Left lung (tissue), 10 donors: Measurements from ENCODE around the gene EML4. TPM values are rescaled to one million over a fixed set of nuclear protein-coding genes. Genes with fewer than 3 reads are reported as not detected.
"Not testable (repeated sequence)": the region's sequence is repeated elsewhere in the genome, so short reads cannot be mapped to it uniquely, and the experiment has no call there.

Experiments
- ATAC-seq: fragments of 200-7000 bp; cut with Tn5 transposase; one replicate; pipeline ENCODE4 v1.9.1; 2020; ENCODE audit warnings: moderate library complexity
- DNase-seq, 4 donors: peaks; one replicate each; pipeline ENCODE4 v3.0.0-alpha.2; 2013 to 2020
- H3K27ac ChIP-seq, 2 donors: fragments of 200-600 bp; sonication (generic) in 1 of 2; one replicate each; pipeline versions ENCODE4 v1.5.0 to v1.8.0; 2020 to 2021
- H3K27me3 ChIP-seq, 2 donors: fragments of 200-600 bp; sonication (generic) in 1 of 2; one replicate each; pipeline versions ENCODE4 v1.5.0 to v1.8.0; 2020 to 2021
- H3K36me3 ChIP-seq, 2 donors: fragments of 200-600 bp; sonication (generic) in 1 of 2; one replicate each; pipeline versions ENCODE4 v1.5.0 to v1.8.0; 2020 to 2021
- H3K4me1 ChIP-seq, 2 donors: fragments of 200-600 bp; one replicate each; pipeline ENCODE4 v1.8.0; 2021
- H3K4me3 ChIP-seq, 2 donors: fragments of 200-600 bp; sonication (generic) in 1 of 2; one replicate each; pipeline versions ENCODE4 v1.5.0 to v1.8.0; 2020 to 2021; ENCODE audit warnings: mild to moderate bottlenecking in 1 of 2
- H3K9me3 ChIP-seq, 2 donors: fragments of 200-600 bp; sonication (generic) in 1 of 2; one replicate each; pipeline versions ENCODE4 v1.5.0 to v1.8.0; 2020 to 2021
- intact Hi-C, 2 donors: fragments of 100-400 bp; cut with DNase I; formaldehyde crosslinking; loops; one replicate each; pipeline versions ENCODE4 v1.11.2 to v1.14.2; 2022
- polyA plus RNA-seq, 6 donors: library from polyadenylated mRNA; unstranded; fragments of 120-200 nt; gene quantifications; one replicate each; pipeline ENCODE4 v1.2.1, GENCODE V29; 2013; ENCODE audit not compliant: insufficient read length in 6 of 6
- total RNA-seq, 2 donors: library from RNA; stranded (reverse); fragmentation: NEBNext Ultra II Directional; extraction: Animal tissue kit (Norgen Biotek cat#: 25700); gene quantifications; one replicate each; pipeline ENCODE4 v1.2.1, GENCODE V29; 2021
- TF ChIP-seq, protein P1 (sequence below), 2 donors: fragments of 200-600 bp; sonication (generic) in 1 of 2; IDR thresholded peaks; one replicate each; pipeline versions ENCODE4 v1.5.0 to v1.8.0; 2021; ENCODE audit warnings: antibody characterized with exemption in 2 of 2
- donor health status: DM: no; HTN: yes; CAD: no.
- donor health status: DM: no; HTN: no; CAD: no.

The EML4 gene
- total and polyA plus RNA-seq, 8 donors: 77.5 to 110 (median 89.5) TPM

DNA sequence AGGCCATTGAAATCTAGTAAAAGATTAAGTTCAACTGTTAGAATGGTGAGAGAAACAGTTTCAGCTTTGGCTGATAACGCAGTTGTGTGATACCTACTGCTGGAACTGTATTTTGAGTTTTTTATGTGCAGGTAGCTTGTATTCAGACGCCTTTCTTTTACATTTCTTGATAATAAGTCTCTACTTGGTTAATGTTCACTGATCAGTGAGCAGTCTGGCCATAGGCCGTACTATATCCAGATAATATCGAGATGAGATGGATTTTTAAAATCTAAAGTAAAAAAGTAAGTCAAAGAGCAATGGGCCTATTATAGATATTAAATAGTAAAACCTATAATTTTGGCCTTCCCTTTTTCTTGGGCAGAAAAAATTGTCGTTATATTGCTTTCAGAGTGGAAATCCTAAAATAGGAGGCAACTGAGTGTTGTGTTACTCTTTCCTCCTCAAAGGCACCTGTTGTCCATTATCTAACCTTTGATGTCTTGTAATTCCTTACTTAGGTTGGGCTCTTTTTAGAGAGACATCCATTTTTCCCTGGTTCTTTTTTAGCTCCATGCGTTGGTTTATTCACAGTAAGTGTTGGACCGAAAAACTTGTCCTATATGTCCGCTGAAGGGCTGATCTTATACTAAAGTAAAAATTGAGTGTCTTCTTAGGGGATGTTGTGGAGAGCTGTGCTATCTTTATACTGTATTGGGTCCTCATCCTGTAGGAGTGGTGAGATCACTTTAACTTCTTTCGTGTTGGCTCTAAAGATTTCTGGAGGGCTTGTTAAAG is 1.7 kb downstream of the EML4 start:
- DNase-seq: no peak
- Histone ChIP-seq H3K27ac (peak overlapping the region; percentile 88 to 97), H3K36me3 (no peaks in the 10 kb centered on the region), H3K9me3 (no peaks in the 10 kb centered on the region), H3K4me3 (peak overlapping the region; percentile 71 to 83), H3K4me1 (peaks cover 22 to 43% of the 10 kb centered on the region in 2 donors), H3K27me3 (no peaks in the 10 kb centered on the region)
- intact Hi-C loops: no loop called here
- TF ChIP-seq, protein P1, sequence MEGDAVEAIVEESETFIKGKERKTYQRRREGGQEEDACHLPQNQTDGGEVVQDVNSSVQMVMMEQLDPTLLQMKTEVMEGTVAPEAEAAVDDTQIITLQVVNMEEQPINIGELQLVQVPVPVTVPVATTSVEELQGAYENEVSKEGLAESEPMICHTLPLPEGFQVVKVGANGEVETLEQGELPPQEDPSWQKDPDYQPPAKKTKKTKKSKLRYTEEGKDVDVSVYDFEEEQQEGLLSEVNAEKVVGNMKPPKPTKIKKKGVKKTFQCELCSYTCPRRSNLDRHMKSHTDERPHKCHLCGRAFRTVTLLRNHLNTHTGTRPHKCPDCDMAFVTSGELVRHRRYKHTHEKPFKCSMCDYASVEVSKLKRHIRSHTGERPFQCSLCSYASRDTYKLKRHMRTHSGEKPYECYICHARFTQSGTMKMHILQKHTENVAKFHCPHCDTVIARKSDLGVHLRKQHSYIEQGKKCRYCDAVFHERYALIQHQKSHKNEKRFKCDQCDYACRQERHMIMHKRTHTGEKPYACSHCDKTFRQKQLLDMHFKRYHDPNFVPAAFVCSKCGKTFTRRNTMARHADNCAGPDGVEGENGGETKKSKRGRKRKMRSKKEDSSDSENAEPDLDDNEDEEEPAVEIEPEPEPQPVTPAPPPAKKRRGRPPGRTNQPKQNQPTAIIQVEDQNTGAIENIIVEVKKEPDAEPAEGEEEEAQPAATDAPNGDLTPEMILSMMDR (IDR thresholded peaks at IDR 0.05): no peak
- no peak for ATAC-seq

DNA sequence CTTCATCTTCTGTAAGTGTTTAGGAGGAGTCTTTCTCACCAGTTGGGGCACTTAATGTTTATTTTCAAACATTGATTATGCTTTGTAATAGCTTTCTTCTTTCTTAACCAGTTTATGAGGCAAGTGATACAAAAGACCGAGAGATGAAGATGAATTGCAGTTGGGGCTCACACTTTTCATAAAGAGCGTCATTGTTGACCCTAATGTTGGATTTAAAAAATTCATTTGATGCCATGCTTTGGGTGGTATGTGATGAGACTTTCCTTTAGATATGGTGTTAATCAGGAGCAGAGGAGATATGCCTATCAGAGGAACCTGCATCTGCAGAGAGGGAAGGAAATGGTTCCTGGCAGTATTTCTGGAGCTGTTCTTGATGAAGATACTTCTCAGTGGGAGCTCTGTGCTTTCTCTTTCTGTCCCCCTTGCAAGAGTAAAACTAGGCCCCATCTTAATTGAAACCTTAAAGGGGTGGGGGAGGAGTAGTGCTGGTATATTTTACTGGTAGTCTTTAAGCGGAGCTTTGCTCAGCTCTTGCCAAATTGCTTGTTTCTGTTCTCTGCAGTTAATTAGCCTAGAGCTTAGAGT is 2.3 kb downstream of the EML4 start:
- DNase-seq (no peak), ATAC-seq (no peak)
- Histone ChIP-seq H3K4me1 (peaks cover 22 to 43% of the 10 kb centered on the region in 2 donors), H3K36me3 (no peaks in the 10 kb centered on the region), H3K27me3 (no peaks in the 10 kb centered on the region), H3K4me3 (peak overlapping the region; percentile 71 to 83), H3K9me3 (no peaks in the 10 kb centered on the region), H3K27ac (peak overlapping the region; percentile 15 to 53)
- TF ChIP-seq, protein P1 (IDR thresholded peaks at IDR 0.05): no peak
- intact Hi-C loops: no loop called here

DNA sequence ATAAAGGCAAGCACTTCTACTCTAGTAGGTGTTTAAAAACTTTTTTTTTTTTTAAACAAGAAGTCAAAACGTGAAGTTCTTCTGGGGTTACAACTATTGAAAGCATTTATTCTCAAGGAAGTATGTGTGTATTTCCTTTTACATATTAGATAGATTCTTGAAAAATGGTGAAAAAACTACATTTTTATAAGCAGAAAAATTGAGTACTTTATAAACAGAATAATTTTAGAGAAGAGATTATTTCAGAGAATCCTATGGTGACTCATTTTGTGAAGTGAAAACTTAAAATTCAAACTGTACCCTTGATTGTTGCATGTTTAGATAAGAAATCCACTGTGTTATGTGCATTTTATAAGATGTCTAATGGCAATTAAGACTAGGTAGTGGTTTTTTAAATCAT is 2.9 kb downstream of the EML4 start:
- peak overlapping the region; percentile 71 to 83 for H3K4me3 ChIP-seq
- H3K9me3 ChIP-seq: no peaks in the 10 kb centered on the region
- H3K36me3 ChIP-seq: no peaks in the 10 kb centered on the region
- peaks cover 22 to 43% of the 10 kb centered on the region in 2 donors for H3K4me1 ChIP-seq
- intact Hi-C loops: no loop called here
- TF ChIP-seq, protein P1 (IDR thresholded peaks at IDR 0.05): no peak
- peak overlapping the region; percentile 15 to 53 for H3K27ac ChIP-seq
- no peak for ATAC-seq
- no peak for DNase-seq
- H3K27me3 ChIP-seq: no peaks in the 10 kb centered on the region

DNA sequence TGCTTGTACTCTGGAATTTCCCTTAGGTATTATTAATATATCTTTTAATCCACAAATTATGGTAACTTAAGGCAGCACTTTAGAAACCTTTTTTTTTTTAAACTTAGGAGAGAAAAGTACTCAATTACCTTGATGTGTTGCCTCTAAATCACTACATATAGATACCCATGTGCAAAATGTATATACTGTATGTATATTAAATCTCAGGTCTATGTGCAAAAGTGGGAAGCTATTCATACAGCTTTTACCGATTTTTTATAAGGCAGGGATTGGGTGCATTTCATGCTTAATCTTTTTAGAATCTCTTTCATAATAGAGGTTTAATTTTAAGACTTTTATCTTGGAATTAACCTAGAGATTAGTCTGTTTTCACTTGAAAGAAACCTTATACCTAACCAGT is 3.4 kb downstream of the EML4 start:
- no peaks in the 10 kb centered on the region for H3K27me3 ChIP-seq
- peak overlapping the region in 1 of 2 donors; percentile 71 for H3K4me3 ChIP-seq
- TF ChIP-seq, protein P1 (IDR thresholded peaks at IDR 0.05): no peak
- no peak for DNase-seq
- peaks cover 22 to 43% of the 10 kb centered on the region in 2 donors for H3K4me1 ChIP-seq
- H3K27ac ChIP-seq: peak overlapping the region in 1 of 2 donors; percentile 15
- intact Hi-C loops: no loop called here
- no peaks in the 10 kb centered on the region for H3K36me3 ChIP-seq
- no peaks in the 10 kb centered on the region for H3K9me3 ChIP-seq
- ATAC-seq: no peak

DNA sequence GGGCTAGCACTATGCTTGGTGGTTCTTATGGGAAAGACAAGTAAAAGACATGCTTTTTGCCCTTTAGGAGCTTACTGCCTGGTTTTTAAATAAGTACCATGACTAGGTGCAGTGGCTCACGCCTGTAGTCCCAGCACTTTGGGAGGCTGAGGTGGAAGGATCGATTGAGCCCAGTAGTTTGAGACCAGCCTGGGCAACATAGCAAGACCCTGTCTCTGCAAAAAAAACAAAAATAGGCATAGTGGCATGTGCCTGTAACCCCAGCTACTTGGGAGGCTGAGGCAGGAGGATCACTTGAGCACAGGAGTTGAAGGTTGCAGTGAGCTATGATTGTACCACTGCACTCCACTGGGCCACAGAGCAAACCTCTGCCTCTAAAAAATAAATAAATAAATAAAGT is 4.3 kb downstream of the EML4 start:
- DNase-seq, H3K36me3 ChIP-seq, intact Hi-C loops, H3K27ac ChIP-seq, H3K4me3 ChIP-seq, ATAC-seq, H3K9me3 ChIP-seq, H3K27me3 ChIP-seq: not testable (repeated sequence)
- H3K4me1 ChIP-seq: peaks cover 22 to 48% of the 10 kb centered on the region in 2 donors
